Cardiac fibroblast (primary cell): ENCODE measurements around the gene MMS22L.

Experiments used
- DNase-seq, 2 donors: peaks; one replicate each; pipeline versions ENCODE4 v3.0.0 to v3.0.0-alpha.2; 2010; ENCODE audit warnings: low read depth in 2 of 2
- H3K4me3 ChIP-seq, 2 donors: replicated peaks in 1 of 2; 1 replicate in 1 of 2; 2 replicates in 1 of 2; pipeline ENCODE4 v1.5.1; 2011; ENCODE audit warnings: low read depth in 2 of 2, low read length in 2 of 2, mild to moderate bottlenecking in 2 of 2, moderate library complexity in 1 of 2
- TF ChIP-seq, protein P1 (sequence below): IDR thresholded peaks from one replicate; pipeline ENCODE4 v1.5.1; 2011; ENCODE audit warnings: low read depth, mild to moderate bottlenecking, low read length, inconsistent platforms

MMS22L gene

DNA sequence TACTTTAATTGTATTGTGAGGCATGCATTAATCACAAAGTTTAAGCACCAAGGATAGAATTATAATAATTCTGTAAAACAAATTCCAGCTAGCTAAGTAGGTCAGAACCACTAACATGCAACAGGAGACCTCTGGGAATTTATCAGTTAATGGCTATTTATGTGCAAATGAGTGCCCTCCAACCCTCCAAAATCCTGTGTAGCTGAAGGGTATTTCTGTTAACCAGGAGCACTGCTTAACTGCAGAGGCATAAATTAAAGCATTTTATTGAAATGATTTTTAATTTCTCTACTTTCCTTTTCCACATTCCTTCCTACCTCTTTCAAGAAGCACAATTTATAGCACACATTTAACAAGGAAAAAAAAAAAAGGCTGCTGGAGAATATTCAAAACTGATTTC, 77.0 kb downstream of the MMS22L start:
- no peak for DNase-seq
- TF ChIP-seq, protein P1, sequence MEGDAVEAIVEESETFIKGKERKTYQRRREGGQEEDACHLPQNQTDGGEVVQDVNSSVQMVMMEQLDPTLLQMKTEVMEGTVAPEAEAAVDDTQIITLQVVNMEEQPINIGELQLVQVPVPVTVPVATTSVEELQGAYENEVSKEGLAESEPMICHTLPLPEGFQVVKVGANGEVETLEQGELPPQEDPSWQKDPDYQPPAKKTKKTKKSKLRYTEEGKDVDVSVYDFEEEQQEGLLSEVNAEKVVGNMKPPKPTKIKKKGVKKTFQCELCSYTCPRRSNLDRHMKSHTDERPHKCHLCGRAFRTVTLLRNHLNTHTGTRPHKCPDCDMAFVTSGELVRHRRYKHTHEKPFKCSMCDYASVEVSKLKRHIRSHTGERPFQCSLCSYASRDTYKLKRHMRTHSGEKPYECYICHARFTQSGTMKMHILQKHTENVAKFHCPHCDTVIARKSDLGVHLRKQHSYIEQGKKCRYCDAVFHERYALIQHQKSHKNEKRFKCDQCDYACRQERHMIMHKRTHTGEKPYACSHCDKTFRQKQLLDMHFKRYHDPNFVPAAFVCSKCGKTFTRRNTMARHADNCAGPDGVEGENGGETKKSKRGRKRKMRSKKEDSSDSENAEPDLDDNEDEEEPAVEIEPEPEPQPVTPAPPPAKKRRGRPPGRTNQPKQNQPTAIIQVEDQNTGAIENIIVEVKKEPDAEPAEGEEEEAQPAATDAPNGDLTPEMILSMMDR = no peak
- H3K4me3 ChIP-seq = no peak overlapping the region

DNA sequence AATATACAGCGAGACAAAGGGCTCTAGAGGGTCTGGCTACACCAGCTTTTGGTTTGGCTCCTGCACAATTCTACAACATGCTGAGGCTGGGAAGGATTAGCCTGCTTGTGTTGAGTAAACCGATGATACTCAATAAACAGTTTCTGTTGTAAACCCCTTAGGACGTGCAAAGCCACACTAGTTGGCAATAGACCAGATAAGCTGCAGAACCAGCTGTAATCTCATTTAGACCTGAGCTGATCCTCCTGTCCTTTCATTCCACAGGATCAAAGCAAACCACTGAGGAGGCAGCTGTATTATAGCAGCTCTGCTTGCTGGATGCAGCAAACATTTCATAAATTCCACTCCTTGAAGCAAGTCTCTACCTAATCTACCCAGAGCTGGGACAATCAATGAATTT, 79.7 kb downstream of the MMS22L start:
- no peak for DNase-seq
- TF ChIP-seq, protein P1 = no peak
- no peak overlapping the region for H3K4me3 ChIP-seq

DNA sequence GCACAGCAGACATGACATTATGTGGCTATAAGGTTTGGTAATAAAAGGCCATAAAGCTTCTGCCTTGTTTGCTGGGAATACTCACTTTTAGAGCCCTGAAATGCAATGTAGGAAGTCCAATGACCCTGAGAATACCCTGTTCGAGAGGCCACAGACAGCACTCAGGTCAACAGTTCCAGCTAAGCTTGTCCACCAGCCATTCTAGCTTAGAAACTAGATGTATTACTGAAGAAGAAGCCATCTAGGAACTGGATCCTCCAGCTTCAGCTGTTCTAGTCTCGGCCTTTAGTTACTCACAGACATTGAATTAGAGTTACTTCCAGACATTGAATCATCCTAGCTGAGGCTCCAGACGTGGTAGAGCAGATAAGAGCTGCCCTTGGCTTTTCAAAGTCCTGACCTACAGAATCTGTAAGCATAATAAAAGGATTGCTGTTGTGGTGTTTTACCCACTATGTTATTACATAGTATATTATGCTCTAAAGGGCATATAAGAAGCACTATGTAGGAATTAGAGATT, 84.9 kb downstream of the MMS22L start:
- no peak overlapping the region for H3K4me3 ChIP-seq
- peak; percentile 32 to 56 for DNase-seq
- TF ChIP-seq, protein P1 = no peak

DNA sequence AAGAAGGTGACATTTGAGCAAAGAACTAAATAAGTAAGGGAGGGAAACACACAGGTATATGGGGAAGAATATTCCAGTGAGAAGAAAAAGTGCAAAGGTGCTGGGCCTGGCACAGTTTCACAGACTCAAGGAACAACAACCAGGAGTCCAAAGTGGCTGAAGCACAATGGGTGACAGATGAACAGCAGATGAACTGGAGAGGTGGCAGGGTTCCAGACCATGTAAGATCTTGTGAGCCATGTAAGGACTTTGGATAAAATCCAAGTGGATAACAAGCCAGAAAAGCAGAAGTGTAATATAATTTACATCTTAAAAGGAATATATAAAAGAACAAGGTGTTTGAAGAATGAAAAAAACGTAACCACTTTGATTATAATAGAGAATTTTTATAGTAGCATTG, 87.9 kb downstream of the MMS22L start:
- peak; percentile 47 to 69 for DNase-seq
- TF ChIP-seq, protein P1 = no peak
- H3K4me3 ChIP-seq = no peak overlapping the region

DNA sequence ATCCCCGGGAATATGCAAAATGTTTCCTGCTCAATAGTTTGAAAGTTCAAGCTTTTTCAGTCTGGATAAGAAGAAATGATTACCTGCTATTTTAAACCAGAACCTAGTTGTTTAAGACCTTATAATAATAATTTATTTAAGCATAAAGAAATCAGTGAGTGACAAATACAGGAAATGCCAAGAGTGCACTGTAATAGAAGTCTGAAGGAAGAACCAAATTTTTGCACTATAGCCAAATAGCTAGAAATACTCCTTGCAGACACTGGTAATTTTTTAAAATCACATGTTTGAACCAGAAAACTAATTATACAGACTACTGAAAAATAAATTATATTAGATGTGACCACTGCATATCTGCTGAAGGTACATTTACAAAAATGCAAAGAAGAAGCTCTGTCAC, 93.2 kb downstream of the MMS22L start:
- DNase-seq = peak; percentile 69 to 76
- H3K4me3 ChIP-seq = no peak overlapping the region
- TF ChIP-seq, protein P1 = no peak

DNA sequence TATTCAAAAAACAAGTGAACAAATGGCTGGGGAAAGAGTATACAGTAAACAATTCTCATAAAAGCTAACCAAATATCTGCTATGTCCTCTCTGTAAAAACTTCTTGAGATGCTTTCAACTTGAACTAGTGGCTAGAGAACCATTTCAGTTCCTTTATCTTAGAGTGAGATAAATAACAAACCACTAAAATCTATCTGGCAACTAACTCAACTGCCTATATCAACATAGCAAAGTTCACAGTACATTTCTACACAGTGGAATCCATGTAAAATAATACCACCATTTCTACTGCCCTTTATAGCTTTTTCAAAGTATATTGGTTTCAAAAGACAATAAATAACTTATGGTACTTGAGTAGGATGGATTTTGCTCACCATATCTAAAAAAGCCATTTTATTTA, 95.1 kb downstream of the MMS22L start:
- peak in 1 of 2 donors; percentile 13 for DNase-seq
- no peak overlapping the region for H3K4me3 ChIP-seq
- TF ChIP-seq, protein P1 = no peak

DNA sequence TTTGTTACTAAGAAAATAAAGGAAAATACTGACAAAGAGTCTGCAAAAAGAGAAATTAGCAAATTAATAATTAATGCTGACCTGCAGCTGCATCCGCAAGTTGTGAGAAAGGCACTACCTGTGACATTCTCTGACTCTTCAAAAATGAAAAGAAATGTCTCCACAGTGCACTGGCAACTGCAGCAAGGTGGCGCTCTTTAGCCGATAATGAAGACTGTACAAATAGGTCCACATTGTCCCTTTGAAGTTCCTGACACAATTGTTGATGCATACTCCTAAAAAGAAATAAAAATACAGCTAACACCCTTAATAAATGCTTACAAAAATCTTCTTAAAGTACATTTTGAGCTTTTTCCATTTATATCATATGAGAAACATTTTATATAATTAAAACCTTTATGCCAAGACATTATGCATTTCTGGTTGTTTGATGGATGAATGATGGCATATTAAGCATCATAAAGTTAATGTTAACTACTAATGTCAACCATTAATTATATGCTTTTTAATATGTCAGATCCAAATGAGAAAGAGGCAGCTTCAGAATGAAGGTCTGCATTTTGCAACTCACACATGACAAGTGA, 96.5 kb downstream of the MMS22L start:
- DNase-seq = peak; percentile 80 to 81
- TF ChIP-seq, protein P1 = peak; percentile 83
- no peak overlapping the region for H3K4me3 ChIP-seq
